HepG2 (cell line): ENCODE data around the gene KIAA1958. TPM values are rescaled to one million over a fixed set of nuclear protein-coding genes. Genes with fewer than 3 reads are reported as not detected.

Experiments
- ARHGAP35 ChIP-seq: sonication (generic); formaldehyde crosslinking; IDR thresholded peaks from 2 replicates; pipeline ENCODE4 v1.9.0; 2022; ENCODE audit warnings: mild to moderate bottlenecking, inconsistent platforms, moderate library complexity, missing genetic modification reagents, borderline replicate concordance
- ATF4 ChIP-seq, 2 experiments: fragments of 450-650 bp in 1 of 2; sonication (generic) in 1 of 2; formaldehyde crosslinking; IDR thresholded peaks; 2 replicates each; pipeline versions ENCODE4 v1.5.0 to v1.8.0; 2020 to 2022; ENCODE audit warnings: mild to moderate bottlenecking in 1 of 2, missing genetic modification reagents in 1 of 2
- CCAR2 ChIP-seq: fragments of 200-400 bp; formaldehyde crosslinking; optimal IDR thresholded peaks from 2 replicates; pipeline ENCODE3; 2018; ENCODE audit warnings: low read depth, mild to moderate bottlenecking, low read length, moderate library complexity
- CERS6 ChIP-seq: sonication (generic); formaldehyde crosslinking; IDR thresholded peaks from 2 replicates; pipeline ENCODE4 v1.5.0; 2020; ENCODE audit warnings: missing genetic modification reagents
- FOXJ3 ChIP-seq: sonication (generic); formaldehyde crosslinking; IDR thresholded peaks from 2 replicates; pipeline ENCODE4 v1.4.0; 2020; ENCODE audit warnings: missing genetic modification reagents, mild to moderate bottlenecking, borderline replicate concordance
- HNF1B ChIP-seq: sonication (generic); formaldehyde crosslinking; IDR thresholded peaks from 2 replicates; pipeline ENCODE4 v1.5.1; 2020; ENCODE audit warnings: mild to moderate bottlenecking, moderate library complexity, missing genetic modification reagents
- HNRNPH1 ChIP-seq: fragments of 200-400 bp; formaldehyde crosslinking; optimal IDR thresholded peaks from 2 replicates; pipeline ENCODE3; 2017; ENCODE audit warnings: mild to moderate bottlenecking, low read depth, low read length
- IKZF4 ChIP-seq: sonication (generic); formaldehyde crosslinking; IDR thresholded peaks from 2 replicates; pipeline ENCODE4 v1.5.1; 2020; ENCODE audit warnings: borderline replicate concordance, mild to moderate bottlenecking, low read depth, missing genetic modification reagents; ENCODE audit errors: not compliant biosample characterization
- KLF6 ChIP-seq: IDR thresholded peaks from 2 replicates; pipeline ENCODE4 v1.8.0; 2016; ENCODE audit warnings: missing biosample characterization, missing genetic modification reagents
- MAX ChIP-seq: IDR thresholded peaks from 2 replicates; pipeline ENCODE4 v1.6.1; 2012; ENCODE audit warnings: inconsistent platforms
- NFIB ChIP-seq: sonication (generic); formaldehyde crosslinking; IDR thresholded peaks from 2 replicates; pipeline ENCODE4 v1.9.0; 2021; ENCODE audit warnings: missing genetic modification reagents, mild to moderate bottlenecking, borderline replicate concordance
- ONECUT2 ChIP-seq: sonication (generic); formaldehyde crosslinking; IDR thresholded peaks from 2 replicates; pipeline ENCODE4 v1.4.0; 2020; ENCODE audit warnings: missing genetic modification reagents
- POGZ ChIP-seq: sonication (generic); formaldehyde crosslinking; IDR thresholded peaks from 2 replicates; pipeline ENCODE4 v1.4.0; 2020; ENCODE audit warnings: mild to moderate bottlenecking, missing genetic modification reagents
- PRPF4 ChIP-seq: fragments of 200-400 bp; formaldehyde crosslinking; IDR thresholded peaks from 2 replicates; pipeline ENCODE4 v1.6.1; 2016; ENCODE audit warnings: low read length, low read depth; ENCODE audit not compliant: poor library complexity, severe bottlenecking
- SALL1 ChIP-seq: sonication (generic); formaldehyde crosslinking; IDR thresholded peaks from 2 replicates; pipeline ENCODE4 v1.8.0; 2022; ENCODE audit warnings: mild to moderate bottlenecking, missing genetic modification reagents
- SIN3B ChIP-seq: fragments of 150-350 bp; IDR thresholded peaks from 2 replicates; pipeline ENCODE4 v1.6.1; 2014; ENCODE audit warnings: low read length
- SP4 ChIP-seq: sonication (generic); formaldehyde crosslinking; IDR thresholded peaks from 2 replicates; pipeline ENCODE4 v1.8.1; 2023; ENCODE audit warnings: mild to moderate bottlenecking, missing genetic modification reagents
- TBX2 ChIP-seq: sonication (generic); formaldehyde crosslinking; IDR thresholded peaks from 2 replicates; pipeline ENCODE4 v1.5.0; 2020; ENCODE audit warnings: missing genetic modification reagents, mild to moderate bottlenecking, borderline replicate concordance
- ZBTB25 ChIP-seq: IDR thresholded peaks from 2 replicates; pipeline ENCODE4 v1.6.1; 2018; ENCODE audit warnings: missing genetic modification reagents
- ZBTB42 ChIP-seq: sonication (generic); formaldehyde crosslinking; IDR thresholded peaks from 2 replicates; pipeline ENCODE4 v1.5.0; 2020; ENCODE audit warnings: mild to moderate bottlenecking, missing genetic modification reagents
- ZNF101 ChIP-seq: sonication (generic); formaldehyde crosslinking; IDR thresholded peaks from 2 replicates; pipeline ENCODE4 v1.4.0; 2020; ENCODE audit warnings: mild to moderate bottlenecking, low read depth, missing genetic modification reagents, borderline replicate concordance
- ZNF292 ChIP-seq: sonication (generic); formaldehyde crosslinking; IDR thresholded peaks from 2 replicates; pipeline ENCODE4 v1.8.1; 2022; ENCODE audit warnings: mild to moderate bottlenecking, low read depth, missing genetic modification reagents, borderline replicate concordance
- ZNF350 ChIP-seq: sonication (generic); formaldehyde crosslinking; IDR thresholded peaks from 2 replicates; pipeline ENCODE4 v1.4.0; 2020; ENCODE audit warnings: mild to moderate bottlenecking, low read depth, missing genetic modification reagents, borderline replicate concordance
- ZNF451 ChIP-seq: sonication (generic); formaldehyde crosslinking; IDR thresholded peaks from 2 replicates; pipeline ENCODE4 v1.5.0; 2020; ENCODE audit warnings: mild to moderate bottlenecking, missing genetic modification reagents
- polyA plus RNA-seq, 8 experiments: library from polyadenylated mRNA; depleted of rRNA in 3 of 8; stranded (reverse) in 7 of 8; unstranded in 1 of 8; fragments of >200 nt; fragmentation: Illumina TruSeq in 4 of 8; extraction: Trizol in 4 of 8; gene quantifications; 2 replicates each; pipeline versions ENCODE4 v1.2.1 to v1.2.3, GENCODE V29; 2011 to 2016; ENCODE audit warnings: low read depth in 4 of 8, missing spikeins in 1 of 8, mixed read lengths in 1 of 8; ENCODE audit not compliant: insufficient read depth in 1 of 8
- total RNA-seq, 5 experiments: library from RNA; depleted of rRNA; stranded (reverse); fragments of >200 nt; fragmentation: Illumina TruSeq; extraction: Trizol; gene quantifications; 2 replicates each; pipeline ENCODE4 v1.2.3, GENCODE V29; 2016; ENCODE audit warnings: low read depth in 1 of 5

KIAA1958 gene
- total and polyA plus RNA-seq, 2 of the 13 experiments (the other 11 are each of a cell fraction or from before 2014, with no cell fraction given) = 8.5 to 10.3 TPM

- no peak for TF ChIP-seq ZNF101 (CRISPR knock-in tag)
- TF ChIP-seq CERS6 (CRISPR knock-in tag) = no peak
- 0 out of 2 replicates have a peak, but pooled peaks have one; percentile 58 for TF ChIP-seq ZNF292 (CRISPR knock-in tag)
- TF ChIP-seq KLF6 (CRISPR knock-in tag) = no peak
- peak; percentile 70 for TF ChIP-seq SALL1 (CRISPR knock-in tag)
- no peak for TF ChIP-seq ATF4 (CRISPR knock-in tag; IDR thresholded peaks at IDR 0.05)
- no peak for TF ChIP-seq HNRNPH1
- TF ChIP-seq ARHGAP35 (CRISPR knock-in tag) = no peak; the same call in 1 of the 2 replicates
- peak; percentile 52; the same call in 1 of the 2 replicates for TF ChIP-seq FOXJ3 (CRISPR knock-in tag)
- TF ChIP-seq IKZF4 (CRISPR knock-in tag) = no peak
- peak; percentile 63 for TF ChIP-seq MAX
- TF ChIP-seq HNF1B = 0 out of 2 replicates have a peak, but pooled peaks have one; percentile 49
- TF ChIP-seq TBX2 (CRISPR knock-in tag) = peak; percentile 26; the same call in 1 of the 2 replicates
- no peak for TF ChIP-seq PRPF4
- TF ChIP-seq CCAR2 = no peak
- no peak for TF ChIP-seq NFIB (CRISPR knock-in tag)
- 0 out of 2 replicates have a peak, but pooled peaks have one; percentile 36 for TF ChIP-seq ZBTB42
- peak; percentile 95 for TF ChIP-seq SP4 (CRISPR knock-in tag)
- TF ChIP-seq ZNF451 = 0 out of 2 replicates have a peak, but pooled peaks have one; percentile 58
- peak; percentile 84 for TF ChIP-seq POGZ (CRISPR knock-in tag)
- peak; percentile 52; the same call in 1 of the 2 replicates for TF ChIP-seq ZNF350 (CRISPR knock-in tag)
- peak; percentile 81 for TF ChIP-seq SIN3B
- no peak for TF ChIP-seq ONECUT2
- TF ChIP-seq ZBTB25 (CRISPR knock-in tag) = 0 out of 2 replicates have a peak, but pooled peaks have one; percentile 34
These were observed 231.2 kb downstream of the KIAA1958 start, which contains the start of gene INIP (continued) for GRCh38 chr9:112717661-112718331.
